Eye (tissue), 1 donor: ENCODE results near the gene GNG11.

Experiments used
- DNase-seq: peaks from one replicate; pipeline ENCODE4 v3.0.0-alpha.2; 2015

GNG11 gene

GRCh38 chr7:93948873-93949272 is 27.3 kb downstream of the GNG11 start:
- DNase-seq, result no peak

GRCh38 chr7:93949423-93949822 is 27.9 kb downstream of the GNG11 start:
- DNase-seq, result no peak

GRCh38 chr7:93955304-93955703 is 33.8 kb downstream of the GNG11 start:
- no peak for DNase-seq

GRCh38 chr7:93957767-93958166 is 36.2 kb downstream of the GNG11 start:
- no peak for DNase-seq

- DNase-seq, result no peak
Observed at GRCh38 chr7:93958216-93958615, 36.7 kb downstream of the GNG11 start.

GRCh38 chr7:93958651-93959050 is 37.1 kb downstream of the GNG11 start:
- DNase-seq, result no peak

- no peak for DNase-seq
Observed at GRCh38 chr7:93960986-93961385, 39.5 kb downstream of the GNG11 start.

GRCh38 chr7:93964262-93964661 is 42.7 kb downstream of the GNG11 start:
- no peak for DNase-seq

- no peak for DNase-seq
Observed at GRCh38 chr7:93964813-93965212, 43.3 kb downstream of the GNG11 start.

- no peak for DNase-seq
Observed at GRCh38 chr7:93968911-93969620, 47.5 kb downstream of the GNG11 start.

GRCh38 chr7:93972029-93972725 is 50.6 kb downstream of the GNG11 start:
- peak; percentile 6 for DNase-seq

- no peak for DNase-seq
Observed at GRCh38 chr7:93973134-93973533, 51.6 kb downstream of the GNG11 start.

- no peak for DNase-seq
Observed at GRCh38 chr7:93977211-93977950, 55.8 kb downstream of the GNG11 start.
